Neural cell (in vitro differentiated cells): Measurements from ENCODE around the gene HM13. TPM values are rescaled to one million over a fixed set of nuclear protein-coding genes. Genes with fewer than 3 reads are reported as not detected.

ENCODE experiments used
- H2AFZ ChIP-seq: fragments of 200-600, 300-800 bp; sonication (generic), shearing (Covaris generic); 2 replicates; pipeline ENCODE4 v1.6.0; 2014; ENCODE audit warnings: low read depth, mild to moderate bottlenecking, antibody characterized with exemption, low read length, moderate library complexity
- H3F3A ChIP-seq: fragments of 200-600 bp; shearing (Covaris generic); 2 replicates; pipeline ENCODE4 v1.6.1; 2016; ENCODE audit warnings: mild to moderate bottlenecking, moderate library complexity, mixed read lengths, antibody characterized with exemption, low read length; ENCODE audit not compliant: insufficient read depth, poor library complexity, severe bottlenecking
- H3K27ac ChIP-seq: fragments of 200-600, 300-800 bp; sonication (generic), shearing (Covaris generic); 2 replicates; pipeline ENCODE4 v1.5.1; 2014; ENCODE audit warnings: mild to moderate bottlenecking, low read length, moderate library complexity
- H3K27me3 ChIP-seq: fragments of 300-800, 200-600 bp; sonication (generic), shearing (Covaris generic); 2 replicates; pipeline ENCODE4 v1.6.0; 2014; ENCODE audit warnings: mild to moderate bottlenecking, low read depth, low read length, moderate library complexity; ENCODE audit not compliant: insufficient read depth
- H3K36me3 ChIP-seq: fragments of 300-800, 200-600 bp; sonication (generic), shearing (Covaris generic); 2 replicates; pipeline ENCODE4 v1.5.1; 2014; ENCODE audit warnings: mild to moderate bottlenecking, antibody characterized with exemption, low read length, moderate library complexity; ENCODE audit not compliant: insufficient read depth
- H3K4me2 ChIP-seq: fragments of 300-800, 200-600 bp; sonication (generic), shearing (Covaris generic); 2 replicates; pipeline ENCODE4 v1.6.0; 2014; ENCODE audit warnings: mild to moderate bottlenecking, low read length
- H3K4me3 ChIP-seq: fragments of 300-800, 200-600 bp; sonication (generic), shearing (Covaris generic); 2 replicates; pipeline ENCODE4 v1.5.1; 2014; ENCODE audit warnings: mild to moderate bottlenecking, low read length, moderate library complexity
- H3K79me2 ChIP-seq: fragments of 200-600 bp; shearing (Covaris generic); replicated peaks from 2 replicates; pipeline ENCODE4 v1.6.0; 2014; ENCODE audit warnings: mild to moderate bottlenecking, low read length, moderate library complexity; ENCODE audit not compliant: insufficient read depth
- H3K9ac ChIP-seq: fragments of 300-800, 200-600 bp; sonication (generic), shearing (Covaris generic); 2 replicates; pipeline ENCODE4 v1.6.1; 2016; ENCODE audit warnings: mild to moderate bottlenecking, low read length, mixed read lengths
- H3K9me2 ChIP-seq: fragments of 200-600 bp; shearing (Covaris generic); 2 replicates; pipeline ENCODE4 v1.6.1; 2016; ENCODE audit warnings: mild to moderate bottlenecking, low read length, mixed read lengths; ENCODE audit not compliant: insufficient read depth
- H3K9me3 ChIP-seq: fragments of 200-600, 300-800 bp; sonication (generic), shearing (Covaris generic); 2 replicates; pipeline ENCODE4 v1.6.1; 2016; ENCODE audit warnings: mild to moderate bottlenecking, mixed run types, low read length, moderate library complexity, mixed read lengths
- H4K20me1 ChIP-seq: fragments of 200-600 bp; shearing (Covaris generic); 2 replicates; pipeline ENCODE4 v1.6.1; 2016; ENCODE audit warnings: mild to moderate bottlenecking, mixed run types; ENCODE audit not compliant: insufficient read depth
- EP300 ChIP-seq: fragments of 450-650 bp; conservative IDR thresholded peaks from 2 replicates; pipeline ENCODE4 v1.6.1; 2014; ENCODE audit warnings: antibody characterized with exemption, mild to moderate bottlenecking, moderate library complexity; ENCODE audit not compliant: poor library complexity, severe bottlenecking
- EZH2 ChIP-seq: fragments of 200-600, 300-800 bp; shearing (Covaris generic), sonication (generic); IDR thresholded peaks from 2 replicates; pipeline ENCODE4 v1.6.1; 2014; ENCODE audit warnings: antibody characterized with exemption, low read length, borderline replicate concordance, mild to moderate bottlenecking; ENCODE audit not compliant: insufficient read depth, poor library complexity, severe bottlenecking
- MXI1 ChIP-seq: fragments of 450-650 bp; conservative IDR thresholded peaks from 2 replicates; pipeline ENCODE4 v1.6.1; 2014; ENCODE audit warnings: antibody characterized with exemption, mild to moderate bottlenecking; ENCODE audit not compliant: poor library complexity, severe bottlenecking
- POLR2AphosphoS5 ChIP-seq: IDR thresholded peaks from 2 replicates; pipeline ENCODE4 v1.6.1; 2012
- RAD21 ChIP-seq: fragments of 450-650 bp; conservative IDR thresholded peaks from 2 replicates; pipeline ENCODE4 v1.6.1; 2014; ENCODE audit warnings: antibody characterized with exemption, mild to moderate bottlenecking, moderate library complexity
- SMC3 ChIP-seq: fragments of 450-650 bp; conservative IDR thresholded peaks from 2 replicates; pipeline ENCODE4 v1.6.1; 2014; ENCODE audit warnings: antibody characterized with exemption, mild to moderate bottlenecking, moderate library complexity; ENCODE audit not compliant: poor library complexity
- TAF1 ChIP-seq: IDR thresholded peaks from 2 replicates; pipeline ENCODE4 v1.6.1; 2012; ENCODE audit warnings: low read depth
- polyA plus RNA-seq: library from polyadenylated mRNA; depleted of rRNA; stranded (reverse); fragments of >200 nt; gene quantifications from 2 replicates; pipeline ENCODE4 v1.2.3, GENCODE V29; 2014
- TF ChIP-seq, protein P1 (sequence below): fragments of 450-650 bp; IDR thresholded peaks from 2 replicates; pipeline ENCODE4 v1.5.1; 2014; ENCODE audit warnings: antibody characterized with exemption, mild to moderate bottlenecking, moderate library complexity; ENCODE audit not compliant: poor library complexity, severe bottlenecking
- TF ChIP-seq, protein P2 (sequence below): IDR thresholded peaks from 2 replicates; pipeline ENCODE4 v1.6.1; 2012; ENCODE audit warnings: borderline replicate concordance

Gene HM13
- polyA plus RNA-seq, 1 donor from 2014 or later = 95.4 TPM

DNA sequence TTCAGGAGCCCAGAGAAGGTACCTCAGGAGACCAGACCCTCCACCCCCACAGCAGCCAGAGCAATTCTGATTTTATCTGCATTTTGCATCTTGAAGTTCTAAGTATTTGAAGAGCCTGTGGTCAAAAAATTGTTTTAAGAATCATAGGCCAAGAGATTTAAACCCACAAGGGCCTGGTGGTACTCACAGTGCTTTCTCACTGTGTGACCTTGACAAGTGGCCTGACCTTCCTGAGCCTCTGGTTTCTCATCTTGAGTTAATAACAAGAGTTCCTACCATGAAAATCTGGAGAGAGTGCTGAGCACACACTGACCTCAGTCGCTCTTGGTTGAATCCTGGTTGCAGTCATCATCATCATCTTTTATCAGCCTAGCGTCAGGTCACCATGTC is 45.5 kb downstream of the HM13 start:
- Histone ChIP-seq H3K4me3 (no peak overlapping the region), H3K4me2 (no peak overlapping the region), H3F3A (no peaks in the 10 kb centered on the region), H3K9me3 (no peaks in the 10 kb centered on the region), H3K27ac (no peak overlapping the region), H2AFZ (no peak overlapping the region), H3K9me2 (no peaks in the 10 kb centered on the region), H3K36me3 (no peaks in the 10 kb centered on the region), H3K9ac (no peak overlapping the region), H3K27me3 (no peaks in the 10 kb centered on the region), H4K20me1 (no peaks in the 10 kb centered on the region), H3K79me2 (no peaks in the 10 kb centered on the region)
- TF ChIP-seq SMC3 = no peak
- TF ChIP-seq MXI1 = no peak
- no peak for TF ChIP-seq RAD21
- TF ChIP-seq, protein P1, sequence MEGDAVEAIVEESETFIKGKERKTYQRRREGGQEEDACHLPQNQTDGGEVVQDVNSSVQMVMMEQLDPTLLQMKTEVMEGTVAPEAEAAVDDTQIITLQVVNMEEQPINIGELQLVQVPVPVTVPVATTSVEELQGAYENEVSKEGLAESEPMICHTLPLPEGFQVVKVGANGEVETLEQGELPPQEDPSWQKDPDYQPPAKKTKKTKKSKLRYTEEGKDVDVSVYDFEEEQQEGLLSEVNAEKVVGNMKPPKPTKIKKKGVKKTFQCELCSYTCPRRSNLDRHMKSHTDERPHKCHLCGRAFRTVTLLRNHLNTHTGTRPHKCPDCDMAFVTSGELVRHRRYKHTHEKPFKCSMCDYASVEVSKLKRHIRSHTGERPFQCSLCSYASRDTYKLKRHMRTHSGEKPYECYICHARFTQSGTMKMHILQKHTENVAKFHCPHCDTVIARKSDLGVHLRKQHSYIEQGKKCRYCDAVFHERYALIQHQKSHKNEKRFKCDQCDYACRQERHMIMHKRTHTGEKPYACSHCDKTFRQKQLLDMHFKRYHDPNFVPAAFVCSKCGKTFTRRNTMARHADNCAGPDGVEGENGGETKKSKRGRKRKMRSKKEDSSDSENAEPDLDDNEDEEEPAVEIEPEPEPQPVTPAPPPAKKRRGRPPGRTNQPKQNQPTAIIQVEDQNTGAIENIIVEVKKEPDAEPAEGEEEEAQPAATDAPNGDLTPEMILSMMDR = no peak
- TF ChIP-seq, protein P2, sequence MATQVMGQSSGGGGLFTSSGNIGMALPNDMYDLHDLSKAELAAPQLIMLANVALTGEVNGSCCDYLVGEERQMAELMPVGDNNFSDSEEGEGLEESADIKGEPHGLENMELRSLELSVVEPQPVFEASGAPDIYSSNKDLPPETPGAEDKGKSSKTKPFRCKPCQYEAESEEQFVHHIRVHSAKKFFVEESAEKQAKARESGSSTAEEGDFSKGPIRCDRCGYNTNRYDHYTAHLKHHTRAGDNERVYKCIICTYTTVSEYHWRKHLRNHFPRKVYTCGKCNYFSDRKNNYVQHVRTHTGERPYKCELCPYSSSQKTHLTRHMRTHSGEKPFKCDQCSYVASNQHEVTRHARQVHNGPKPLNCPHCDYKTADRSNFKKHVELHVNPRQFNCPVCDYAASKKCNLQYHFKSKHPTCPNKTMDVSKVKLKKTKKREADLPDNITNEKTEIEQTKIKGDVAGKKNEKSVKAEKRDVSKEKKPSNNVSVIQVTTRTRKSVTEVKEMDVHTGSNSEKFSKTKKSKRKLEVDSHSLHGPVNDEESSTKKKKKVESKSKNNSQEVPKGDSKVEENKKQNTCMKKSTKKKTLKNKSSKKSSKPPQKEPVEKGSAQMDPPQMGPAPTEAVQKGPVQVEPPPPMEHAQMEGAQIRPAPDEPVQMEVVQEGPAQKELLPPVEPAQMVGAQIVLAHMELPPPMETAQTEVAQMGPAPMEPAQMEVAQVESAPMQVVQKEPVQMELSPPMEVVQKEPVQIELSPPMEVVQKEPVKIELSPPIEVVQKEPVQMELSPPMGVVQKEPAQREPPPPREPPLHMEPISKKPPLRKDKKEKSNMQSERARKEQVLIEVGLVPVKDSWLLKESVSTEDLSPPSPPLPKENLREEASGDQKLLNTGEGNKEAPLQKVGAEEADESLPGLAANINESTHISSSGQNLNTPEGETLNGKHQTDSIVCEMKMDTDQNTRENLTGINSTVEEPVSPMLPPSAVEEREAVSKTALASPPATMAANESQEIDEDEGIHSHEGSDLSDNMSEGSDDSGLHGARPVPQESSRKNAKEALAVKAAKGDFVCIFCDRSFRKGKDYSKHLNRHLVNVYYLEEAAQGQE = no peak
- TF ChIP-seq EP300 = no peak
- TF ChIP-seq POLR2AphosphoS5 = no peak
- no peak for TF ChIP-seq TAF1
- no peak for TF ChIP-seq EZH2

DNA sequence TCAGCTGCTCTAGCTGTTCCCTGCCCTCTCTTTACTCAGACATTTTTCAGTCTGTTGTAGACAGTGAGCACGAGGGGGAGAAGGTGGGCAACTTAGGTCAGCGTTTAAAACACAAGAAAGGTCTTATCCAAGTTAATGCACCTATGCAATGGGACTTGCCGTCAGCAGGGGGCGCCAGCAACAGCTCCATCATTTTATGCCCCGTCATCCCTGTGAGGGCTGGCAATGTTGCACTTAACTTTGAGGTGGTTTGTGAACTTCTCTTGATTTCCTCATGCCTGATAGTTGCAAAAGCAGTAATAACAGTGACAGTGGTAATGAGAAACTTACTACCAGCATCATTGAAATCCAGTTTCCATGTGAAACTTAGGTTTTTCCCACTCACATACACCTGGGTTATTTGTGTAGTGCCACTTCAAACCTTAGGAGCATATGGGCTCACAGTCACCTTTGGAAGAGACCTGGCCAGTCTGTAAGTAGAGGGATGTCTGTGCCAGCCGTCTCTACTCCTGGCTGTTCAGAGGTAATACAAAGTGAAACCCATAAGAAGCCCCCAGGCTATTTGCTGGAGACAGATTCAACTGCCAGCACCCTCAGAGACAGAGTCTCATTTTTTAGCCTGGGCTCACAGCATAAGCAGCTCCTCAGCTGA is 46.0 kb downstream of the HM13 start:
- no peaks in the 10 kb centered on the region for H4K20me1 ChIP-seq
- no peaks in the 10 kb centered on the region for H3K36me3 ChIP-seq
- H3K4me2 ChIP-seq = no peak overlapping the region
- H3K27me3 ChIP-seq = no peaks in the 10 kb centered on the region
- no peaks in the 10 kb centered on the region for H3K9me3 ChIP-seq
- no peaks in the 10 kb centered on the region for H3F3A ChIP-seq
- H3K9me2 ChIP-seq = no peaks in the 10 kb centered on the region
- H3K4me3 ChIP-seq = no peak overlapping the region
- H3K79me2 ChIP-seq = no peaks in the 10 kb centered on the region
- H3K9ac ChIP-seq = no peak overlapping the region
- no peak overlapping the region for H2AFZ ChIP-seq
- TF ChIP-seq RAD21 (peak; percentile 70), MXI1 (peak; percentile 16), SMC3 (peak; percentile 84)
- TF ChIP-seq, protein P1 = peak; percentile 91
- TF ChIP-seq, protein P2 = no peak
- H3K27ac ChIP-seq = no peak overlapping the region
